IMR-90 (cell line): ENCODE measurements around the gene RCC1.

Experiments used
- BHLHE40 ChIP-seq: fragments of 150-350 bp; IDR thresholded peaks from 2 replicates; pipeline ENCODE4 v1.6.1; 2016; ENCODE audit warnings: mild to moderate bottlenecking, low read depth, low read length
- MAFK ChIP-seq: IDR thresholded peaks from 2 replicates; pipeline ENCODE4 v1.6.1; 2012; ENCODE audit warnings: low read depth, low read length, improper control_type of control experiment
- RAD21 ChIP-seq: IDR thresholded peaks from 2 replicates; pipeline ENCODE4 v1.6.1; 2012; ENCODE audit warnings: low read length, improper control_type of control experiment
- TF ChIP-seq, protein P1 (sequence below): conservative IDR thresholded peaks from 2 replicates; pipeline ENCODE4 v1.5.1; 2012; ENCODE audit warnings: mild to moderate bottlenecking, low read depth, low read length, improper control_type of control experiment
- TF ChIP-seq, protein P2 (sequence below): fragments of 150-350 bp; IDR thresholded peaks from 2 replicates; pipeline ENCODE4 v1.6.1; 2017; ENCODE audit warnings: mild to moderate bottlenecking, antibody characterized with exemption, low read length, low read depth

DNA sequence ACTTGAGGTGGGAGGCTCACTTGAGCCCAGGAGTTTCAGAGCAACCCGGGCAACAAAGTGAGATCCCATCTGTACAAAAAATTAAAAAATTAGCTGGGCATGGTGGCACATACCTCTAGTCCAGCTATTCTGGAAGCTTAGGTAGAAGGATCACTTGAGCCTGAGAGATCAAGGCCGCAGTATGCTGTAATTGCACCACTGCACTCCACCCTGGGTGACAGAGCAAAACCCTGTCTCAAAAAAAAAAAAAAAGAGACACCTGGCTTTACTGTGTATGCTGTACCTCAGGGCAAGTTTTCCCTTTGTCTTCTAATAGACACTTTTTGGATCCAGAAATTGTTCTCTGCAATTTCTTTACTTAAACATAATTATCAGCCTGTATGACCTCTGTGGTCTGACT, 23.1 kb upstream of the RCC1 start:
- TF ChIP-seq, protein P1, sequence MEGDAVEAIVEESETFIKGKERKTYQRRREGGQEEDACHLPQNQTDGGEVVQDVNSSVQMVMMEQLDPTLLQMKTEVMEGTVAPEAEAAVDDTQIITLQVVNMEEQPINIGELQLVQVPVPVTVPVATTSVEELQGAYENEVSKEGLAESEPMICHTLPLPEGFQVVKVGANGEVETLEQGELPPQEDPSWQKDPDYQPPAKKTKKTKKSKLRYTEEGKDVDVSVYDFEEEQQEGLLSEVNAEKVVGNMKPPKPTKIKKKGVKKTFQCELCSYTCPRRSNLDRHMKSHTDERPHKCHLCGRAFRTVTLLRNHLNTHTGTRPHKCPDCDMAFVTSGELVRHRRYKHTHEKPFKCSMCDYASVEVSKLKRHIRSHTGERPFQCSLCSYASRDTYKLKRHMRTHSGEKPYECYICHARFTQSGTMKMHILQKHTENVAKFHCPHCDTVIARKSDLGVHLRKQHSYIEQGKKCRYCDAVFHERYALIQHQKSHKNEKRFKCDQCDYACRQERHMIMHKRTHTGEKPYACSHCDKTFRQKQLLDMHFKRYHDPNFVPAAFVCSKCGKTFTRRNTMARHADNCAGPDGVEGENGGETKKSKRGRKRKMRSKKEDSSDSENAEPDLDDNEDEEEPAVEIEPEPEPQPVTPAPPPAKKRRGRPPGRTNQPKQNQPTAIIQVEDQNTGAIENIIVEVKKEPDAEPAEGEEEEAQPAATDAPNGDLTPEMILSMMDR, result no peak
- no peak for TF ChIP-seq MAFK
- no peak for TF ChIP-seq RAD21
- TF ChIP-seq BHLHE40, result no peak
- TF ChIP-seq, protein P2, sequence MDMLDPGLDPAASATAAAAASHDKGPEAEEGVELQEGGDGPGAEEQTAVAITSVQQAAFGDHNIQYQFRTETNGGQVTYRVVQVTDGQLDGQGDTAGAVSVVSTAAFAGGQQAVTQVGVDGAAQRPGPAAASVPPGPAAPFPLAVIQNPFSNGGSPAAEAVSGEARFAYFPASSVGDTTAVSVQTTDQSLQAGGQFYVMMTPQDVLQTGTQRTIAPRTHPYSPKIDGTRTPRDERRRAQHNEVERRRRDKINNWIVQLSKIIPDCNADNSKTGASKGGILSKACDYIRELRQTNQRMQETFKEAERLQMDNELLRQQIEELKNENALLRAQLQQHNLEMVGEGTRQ, result no peak
